HepG2 (cell line): Measurements from ENCODE around the gene CGREF1. TPM values are rescaled to one million over a fixed set of nuclear protein-coding genes. Genes with fewer than 3 reads are reported as not detected.

Experiments used
- ARID2 ChIP-seq: sonication (generic); formaldehyde crosslinking; IDR thresholded peaks from 2 replicates; pipeline ENCODE4 v1.8.1; 2022; ENCODE audit warnings: mild to moderate bottlenecking, missing genetic modification reagents, borderline replicate concordance
- CTCF ChIP-seq: sonication (generic); formaldehyde crosslinking; IDR thresholded peaks from 2 replicates; pipeline ENCODE4 v1.5.0; 2020; ENCODE audit warnings: mild to moderate bottlenecking, missing genetic modification reagents, moderate library complexity
- DRAP1 ChIP-seq: IDR thresholded peaks from 2 replicates; pipeline ENCODE4 v1.6.1; 2016; ENCODE audit warnings: missing genetic modification reagents, missing compliant biosample characterization
- GTF3A ChIP-seq: sonication (generic); formaldehyde crosslinking; conservative IDR thresholded peaks from 2 replicates; pipeline ENCODE4 v1.4.0; 2020; ENCODE audit warnings: mild to moderate bottlenecking, missing genetic modification reagents
- MTF1 ChIP-seq: sonication (generic); formaldehyde crosslinking; IDR thresholded peaks from 2 replicates; pipeline ENCODE4 v1.5.0; 2020; ENCODE audit warnings: missing genetic modification reagents
- NFYC ChIP-seq: IDR thresholded peaks from 2 replicates; pipeline ENCODE4 v1.6.1; 2016; ENCODE audit warnings: missing genetic modification reagents, missing compliant biosample characterization
- NR2C2 ChIP-seq: sonication (generic); formaldehyde crosslinking; IDR thresholded peaks from 2 replicates; pipeline ENCODE4 v1.4.0; 2020; ENCODE audit warnings: missing genetic modification reagents, mild to moderate bottlenecking, moderate library complexity, borderline replicate concordance
- PLRG1 ChIP-seq: fragments of 450-650 bp; conservative IDR thresholded peaks from 2 replicates; pipeline ENCODE4 v1.6.1; 2016
- POLR2AphosphoS5 ChIP-seq: IDR thresholded peaks from 2 replicates; pipeline ENCODE4 v1.6.1; 2012; ENCODE audit warnings: low read depth, low read length
- RFX5 ChIP-seq: IDR thresholded peaks from 2 replicates; pipeline ENCODE4 v1.6.1; 2011; ENCODE audit warnings: low read depth, low read length, improper control_type of control experiment
- RXRB ChIP-seq: IDR thresholded peaks from 2 replicates; pipeline ENCODE4 v1.6.1; 2016; ENCODE audit warnings: borderline replicate concordance, missing genetic modification reagents, missing compliant biosample characterization
- SMYD3 ChIP-seq: sonication (generic); formaldehyde crosslinking; IDR thresholded peaks from 2 replicates; pipeline ENCODE4 v1.8.1; 2023; ENCODE audit warnings: mild to moderate bottlenecking, missing genetic modification reagents
- SOX13 ChIP-seq, 3 experiments: fragments of 450-650 bp in 1 of 3; sonication (generic) in 1 of 3; formaldehyde crosslinking in 1 of 3; IDR thresholded peaks in 2 of 3; conservative IDR thresholded peaks in 1 of 3; 2 replicates each; pipeline versions ENCODE4 v1.5.0 to v1.6.1; 2016 to 2020; ENCODE audit warnings: antibody characterized with exemption in 1 of 3, mild to moderate bottlenecking in 1 of 3, missing compliant biosample characterization in 1 of 3, missing genetic modification reagents in 1 of 3, moderate library complexity in 1 of 3
- SP140L ChIP-seq: sonication (generic); formaldehyde crosslinking; IDR thresholded peaks from 2 replicates; pipeline ENCODE4 v1.4.0; 2020; ENCODE audit warnings: missing genetic modification reagents, borderline replicate concordance
- THAP7 ChIP-seq: sonication (generic); formaldehyde crosslinking; IDR thresholded peaks from 2 replicates; pipeline ENCODE4 v1.8.1; 2023; ENCODE audit warnings: mild to moderate bottlenecking, missing genetic modification reagents
- ZFYVE20 ChIP-seq: sonication (generic); formaldehyde crosslinking; IDR thresholded peaks from 2 replicates; pipeline ENCODE4 v1.8.0; 2023; ENCODE audit warnings: low read depth, mild to moderate bottlenecking, moderate library complexity, missing genetic modification reagents, borderline replicate concordance
- ZKSCAN8 ChIP-seq: IDR thresholded peaks from 2 replicates; pipeline ENCODE4 v1.6.1; 2016; ENCODE audit warnings: borderline replicate concordance, missing genetic modification reagents, missing compliant biosample characterization
- ZNF225 ChIP-seq: sonication (generic); formaldehyde crosslinking; IDR thresholded peaks from 2 replicates; pipeline ENCODE4 v1.4.0; 2020; ENCODE audit warnings: mild to moderate bottlenecking, missing genetic modification reagents
- ZNF30 ChIP-seq: sonication (generic); formaldehyde crosslinking; IDR thresholded peaks from 2 replicates; pipeline ENCODE4 v1.5.0; 2020; ENCODE audit warnings: mild to moderate bottlenecking, missing genetic modification reagents
- ZNF33A ChIP-seq: sonication (generic); formaldehyde crosslinking; IDR thresholded peaks from 2 replicates; pipeline ENCODE4 v1.5.1; 2020; ENCODE audit warnings: missing genetic modification reagents, mild to moderate bottlenecking, moderate library complexity, borderline replicate concordance
- ZNF644 ChIP-seq: IDR thresholded peaks from 2 replicates; pipeline ENCODE4 v1.6.1; 2016; ENCODE audit warnings: low read depth
- ZNF704 ChIP-seq: sonication (generic); formaldehyde crosslinking; IDR thresholded peaks from 2 replicates; pipeline ENCODE4 v1.8.1; 2023; ENCODE audit warnings: mild to moderate bottlenecking, inconsistent platforms, moderate library complexity, missing genetic modification reagents, borderline replicate concordance
- ZNF713 ChIP-seq: sonication (generic); formaldehyde crosslinking; IDR thresholded peaks from 2 replicates; pipeline ENCODE4 v1.4.0; 2020; ENCODE audit warnings: mild to moderate bottlenecking, missing genetic modification reagents
- ZNF761 ChIP-seq: sonication (generic); formaldehyde crosslinking; conservative IDR thresholded peaks from 2 replicates; pipeline ENCODE4 v1.4.0; 2020; ENCODE audit warnings: mild to moderate bottlenecking, missing genetic modification reagents
- polyA plus RNA-seq, 8 experiments: library from polyadenylated mRNA; depleted of rRNA in 3 of 8; stranded (reverse) in 7 of 8; unstranded in 1 of 8; fragments of >200 nt; fragmentation: Illumina TruSeq in 4 of 8; extraction: Trizol in 4 of 8; gene quantifications; 2 replicates each; pipeline versions ENCODE4 v1.2.1 to v1.2.3, GENCODE V29; 2011 to 2016; ENCODE audit warnings: low read depth in 4 of 8, missing spikeins in 1 of 8, mixed read lengths in 1 of 8; ENCODE audit not compliant: insufficient read depth in 1 of 8
- total RNA-seq, 5 experiments: library from RNA; depleted of rRNA; stranded (reverse); fragments of >200 nt; fragmentation: Illumina TruSeq; extraction: Trizol; gene quantifications; 2 replicates each; pipeline ENCODE4 v1.2.3, GENCODE V29; 2016; ENCODE audit warnings: low read depth in 1 of 5

The CGREF1 gene
- total and polyA plus RNA-seq, 2 of the 13 experiments (the other 11 are each of a cell fraction or from before 2014, with no cell fraction given): 13.9 to 23.4 TPM

GRCh38 chr2:27092696-27093429 lies 26.1 kb downstream of the CGREF1 start (continued):
- TF ChIP-seq ZNF704 (CRISPR knock-in tag): no peak
- TF ChIP-seq SMYD3 (CRISPR knock-in tag): no peak; the same call in 1 of the 2 replicates
- peak; percentile 61; the same call in 1 of the 2 replicates for TF ChIP-seq POLR2AphosphoS5
- TF ChIP-seq ZNF225 (CRISPR knock-in tag): 0 out of 2 replicates have a peak, but pooled peaks have one; percentile 16
- peak; percentile 47 for TF ChIP-seq CTCF (CRISPR knock-in tag)
- peak; percentile 41; the same call in 1 of the 2 replicates for TF ChIP-seq ZNF761 (CRISPR knock-in tag)
- TF ChIP-seq PLRG1: no peak
- peak; percentile 31; the same call in 1 of the 2 replicates for TF ChIP-seq NFYC (CRISPR knock-in tag)
- peak; percentile 73; the same call in 1 of the 2 replicates for TF ChIP-seq THAP7
- TF ChIP-seq RXRB (CRISPR knock-in tag): peak; percentile 89
- TF ChIP-seq DRAP1 (CRISPR knock-in tag): peak; percentile 64
- TF ChIP-seq ZNF30 (CRISPR knock-in tag): no peak
- TF ChIP-seq RFX5: no peak
- TF ChIP-seq NR2C2 (CRISPR knock-in tag): peak; percentile 97
- TF ChIP-seq ARID2 (CRISPR knock-in tag): no peak
- no peak for TF ChIP-seq MTF1 (CRISPR knock-in tag)
- no peak for TF ChIP-seq ZFYVE20 (CRISPR knock-in tag)
- peak; percentile 66; the same call in 1 of the 2 replicates for TF ChIP-seq ZKSCAN8 (CRISPR knock-in tag)
- no peak for TF ChIP-seq ZNF713 (CRISPR knock-in tag)
- no peak for TF ChIP-seq GTF3A (CRISPR knock-in tag)
- no peak for TF ChIP-seq ZNF33A (CRISPR knock-in tag)
- TF ChIP-seq SP140L (CRISPR knock-in tag): no peak
- peak; percentile 32; the same call in 1 of the 2 replicates for TF ChIP-seq SOX13 (IDR thresholded peaks at IDR 0.05)
- peak in 1 of 2 experiments; percentile 83; a peak in 2 of 4 replicates for TF ChIP-seq SOX13 (CRISPR knock-in tag; conservative IDR thresholded peaks at IDR 0.05 in 1 of 2, IDR thresholded peaks at IDR 0.05 in 1 of 2)
- peak; percentile 89; the same call in 1 of the 2 replicates for TF ChIP-seq ZNF644
